Ramos (cell line): Measurements from ENCODE around the gene ARHGAP26.
"Not testable (repeated sequence)": the region's sequence is repeated elsewhere in the genome, so short reads cannot be mapped to it uniquely, and the experiment has no call there.

ENCODE experiments used
- in situ Hi-C: fragments of 300-500 bp; cut with MboI; formaldehyde crosslinking; loops from one replicate; pipeline ENCODE4 v1.14.3; 2022; ENCODE audit warnings: low sequenced_read_pairs; ENCODE audit not compliant: unreplicated experiment

Gene ARHGAP26

DNA sequence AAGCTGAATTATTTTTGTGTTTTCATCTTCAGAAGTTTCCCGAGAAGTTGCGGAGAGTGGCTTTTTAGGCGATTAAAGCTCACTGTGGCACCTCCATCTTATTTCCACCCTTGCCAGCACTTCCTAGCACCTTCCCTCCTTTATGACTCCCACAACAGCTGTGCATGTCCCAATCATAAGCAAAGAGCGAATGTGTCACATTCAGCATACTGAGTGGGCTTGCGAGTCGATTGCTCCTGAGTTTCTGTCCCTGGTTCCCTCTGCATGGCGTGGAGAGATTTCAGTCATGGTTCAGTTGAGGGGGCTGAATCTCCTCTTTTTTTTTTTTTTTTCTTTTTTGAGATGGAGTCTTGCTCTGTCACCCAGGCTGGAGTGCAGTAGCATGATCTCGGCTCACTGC lies 144.9 kb downstream of the ARHGAP26 start:
- in situ Hi-C loops, result loop anchor here (10.0 to 25.0 kb wide), 2 partner anchors 910 to 1272 kb away; no protein-coding TSS in a partner anchor

DNA sequence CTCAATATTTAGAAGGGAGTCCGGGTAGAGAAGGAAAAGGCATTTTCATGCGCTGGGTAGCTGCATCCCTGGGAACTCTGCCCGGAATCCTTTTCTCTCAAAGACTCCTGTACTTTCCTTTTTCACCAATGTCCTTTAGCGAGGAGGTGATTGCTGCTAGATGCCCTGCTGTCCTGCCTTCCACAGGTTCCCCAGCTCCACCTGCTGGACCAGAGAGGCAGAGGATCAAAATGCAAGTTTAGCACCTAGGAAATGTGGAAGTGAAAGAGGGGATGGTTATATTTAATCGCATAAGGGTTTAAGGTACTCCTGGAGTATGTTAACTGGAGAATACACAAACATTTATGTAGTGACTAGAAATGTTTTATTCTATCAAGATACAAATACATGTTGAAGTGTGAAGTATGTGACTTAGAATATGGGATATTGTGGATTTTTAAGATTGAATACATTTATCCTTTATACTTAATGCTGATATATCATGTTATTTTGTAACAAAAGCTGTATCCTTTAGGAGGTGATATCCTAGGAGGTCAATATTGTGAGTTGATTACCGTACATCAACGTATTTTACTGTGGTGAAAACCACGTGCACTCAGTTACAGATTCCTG lies 145.7 kb downstream of the ARHGAP26 start:
- in situ Hi-C loops, result loop anchor here (10.0 to 25.0 kb wide), 2 partner anchors 909 to 1271 kb away; no protein-coding TSS in a partner anchor

DNA sequence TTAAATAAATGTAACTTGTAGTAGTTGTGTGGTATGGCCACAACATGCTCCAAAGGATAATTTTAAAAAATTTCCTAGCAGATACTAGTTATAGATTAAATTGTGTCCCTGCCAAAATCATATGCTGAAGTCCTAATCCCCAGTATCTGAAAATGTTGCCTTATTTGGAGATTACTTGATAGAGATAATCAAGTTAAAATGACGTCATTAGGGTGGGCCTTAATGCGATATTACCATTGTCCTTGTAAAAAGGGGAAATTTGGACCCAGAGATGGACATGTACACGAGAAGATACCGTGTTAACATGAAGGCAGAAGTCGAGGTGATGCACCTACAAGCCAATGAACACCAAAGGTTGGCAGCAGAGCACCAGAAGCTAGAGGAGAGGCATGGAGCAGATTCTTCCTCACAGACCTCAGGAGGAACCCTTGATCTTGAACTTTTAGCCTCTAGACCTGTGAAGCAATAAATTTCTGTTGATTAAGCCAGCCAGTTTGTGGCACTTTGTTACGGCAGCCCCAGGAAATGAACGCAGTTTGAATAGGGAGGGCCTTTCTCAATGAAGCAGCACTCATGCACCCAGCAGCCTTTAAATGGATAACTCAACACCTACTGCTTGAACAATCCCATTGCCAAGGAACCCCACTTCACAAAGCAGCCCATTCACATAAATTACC lies 148.9 kb downstream of the ARHGAP26 start:
- in situ Hi-C loops, result loop anchor here (10.0 to 25.0 kb wide), 2 partner anchors 906 to 1268 kb away; no protein-coding TSS in a partner anchor

DNA sequence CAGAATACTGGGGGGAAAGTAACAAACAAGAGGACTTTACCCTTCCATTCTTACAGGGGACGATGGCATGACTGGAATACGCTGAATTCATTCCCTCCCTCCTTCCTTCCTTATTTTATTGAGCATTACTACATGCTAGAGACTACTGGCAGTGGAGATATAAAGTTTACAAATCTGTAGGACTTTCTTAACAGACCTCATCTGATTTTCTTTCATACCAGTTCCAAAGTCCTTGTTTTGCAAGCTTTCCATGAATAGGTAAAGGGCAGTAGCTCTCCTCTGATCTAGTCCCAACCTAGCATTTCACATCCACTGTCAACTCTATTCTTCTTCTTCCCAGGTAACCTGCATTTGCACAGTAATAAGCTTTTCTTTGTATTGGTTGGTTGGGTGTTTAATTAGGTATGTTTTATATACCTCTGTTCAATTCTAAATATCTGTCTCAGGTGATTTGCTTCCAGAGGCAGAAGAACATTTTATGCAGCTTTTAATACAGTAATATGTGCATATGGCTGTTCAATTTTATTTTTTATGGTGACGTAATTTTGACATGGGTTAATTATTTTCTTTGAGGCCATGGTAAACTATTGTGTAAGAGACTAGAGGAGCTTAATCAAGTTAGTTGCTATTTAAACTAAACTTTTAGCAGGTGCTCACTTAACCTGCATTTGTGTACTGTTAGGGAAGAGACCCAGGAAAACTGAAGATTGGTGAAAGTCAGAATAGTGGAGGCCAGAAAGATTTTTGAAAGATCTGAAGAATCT lies 150.9 kb downstream of the ARHGAP26 start:
- in situ Hi-C loops, result loop anchor here (25.0 kb wide), 1 partner anchor 1266 kb away; no protein-coding TSS in a partner anchor

DNA sequence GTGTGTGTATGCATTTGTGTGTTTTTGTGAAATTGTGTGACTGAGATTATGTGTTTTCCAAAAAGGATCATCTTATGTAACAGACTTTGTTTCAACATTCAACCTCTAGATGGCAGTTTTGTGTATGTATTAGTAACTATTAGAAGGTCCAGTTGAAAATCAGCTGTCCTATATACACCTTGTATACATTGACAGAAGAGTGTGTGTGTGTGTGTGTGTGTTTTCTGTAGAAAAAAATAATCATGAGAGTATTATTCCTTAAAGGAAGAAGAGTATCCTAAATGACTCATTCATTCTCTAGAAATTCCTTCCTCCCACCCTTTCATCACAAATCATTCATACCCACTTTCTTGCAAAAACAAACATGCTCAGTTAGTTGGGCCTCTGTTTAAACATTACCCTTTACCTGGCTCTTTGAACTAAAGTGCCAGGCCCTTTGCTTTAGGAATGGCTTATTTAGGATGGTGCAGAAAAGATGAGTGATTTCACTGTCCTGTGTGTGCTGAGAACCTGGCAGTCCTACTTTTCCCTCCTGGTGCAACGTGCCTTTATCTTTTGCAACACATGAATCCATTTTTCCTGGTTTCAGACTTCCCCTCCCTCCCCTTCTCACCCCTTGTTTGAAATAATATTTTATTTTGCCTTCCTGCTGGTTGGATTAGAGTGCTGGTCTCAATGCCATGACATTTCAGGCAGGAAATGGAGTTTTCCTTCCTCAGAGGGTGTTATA lies 152.2 kb downstream of the ARHGAP26 start:
- in situ Hi-C loops, result loop anchor here (25.0 kb wide), 1 partner anchor 1265 kb away; no protein-coding TSS in a partner anchor

DNA sequence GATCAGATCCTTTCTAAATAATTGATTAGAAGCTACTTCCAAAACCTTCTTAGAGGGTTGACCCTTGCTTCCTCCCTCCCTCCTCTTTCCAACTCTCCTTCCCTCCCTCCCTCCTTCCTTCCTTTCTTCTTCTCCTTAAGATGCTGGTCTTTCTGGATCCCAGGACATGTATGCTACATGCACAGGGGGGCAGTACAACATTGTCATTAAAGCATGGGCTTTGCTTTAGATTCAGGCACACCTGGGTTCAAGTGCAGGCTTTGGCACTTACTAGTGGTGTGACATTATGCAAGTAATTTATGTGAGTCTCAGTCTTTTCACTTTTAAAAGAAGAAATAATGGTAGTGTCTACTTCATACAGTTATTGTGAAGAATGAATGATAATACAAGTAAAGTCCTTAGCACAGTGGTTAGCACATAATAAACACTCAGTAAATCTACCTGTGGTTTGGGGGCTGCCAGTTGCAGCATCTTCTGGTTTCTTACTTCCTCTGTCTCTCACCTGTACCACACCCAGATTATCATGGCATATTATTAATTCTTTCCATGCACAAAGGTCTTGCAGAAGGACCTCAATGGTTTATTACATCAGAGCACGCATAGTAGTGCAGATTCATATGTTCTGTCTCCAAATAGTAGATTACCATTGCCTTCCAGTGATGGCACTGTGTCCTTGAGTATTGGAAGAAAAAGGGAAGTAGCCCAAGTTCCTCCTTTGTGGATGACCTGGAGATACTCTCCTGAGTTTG lies 154.1 kb downstream of the ARHGAP26 start:
- in situ Hi-C loops, result loop anchor here (25.0 kb wide), 1 partner anchor 1263 kb away; no protein-coding TSS in a partner anchor

DNA sequence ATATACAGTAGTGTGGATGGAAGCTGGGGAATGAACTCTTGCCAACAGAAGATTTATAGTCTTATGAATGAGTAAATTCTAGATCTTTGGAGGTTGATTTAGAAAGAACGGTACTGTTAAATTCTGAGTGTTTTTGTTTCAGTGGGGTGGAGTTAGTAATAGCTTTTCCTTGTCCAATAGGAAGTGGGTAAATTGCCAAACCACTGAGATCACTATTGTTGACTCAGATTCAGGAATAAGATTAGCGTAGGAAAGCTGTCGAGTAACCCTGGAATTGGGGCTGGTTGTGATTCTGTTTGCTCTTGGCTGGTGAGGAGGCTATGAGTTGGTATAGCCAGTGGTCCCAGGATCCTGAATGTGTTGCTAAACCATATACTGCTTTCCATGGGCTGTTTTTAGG lies 155.6 kb downstream of the ARHGAP26 start:
- in situ Hi-C loops, result no loop called here

DNA sequence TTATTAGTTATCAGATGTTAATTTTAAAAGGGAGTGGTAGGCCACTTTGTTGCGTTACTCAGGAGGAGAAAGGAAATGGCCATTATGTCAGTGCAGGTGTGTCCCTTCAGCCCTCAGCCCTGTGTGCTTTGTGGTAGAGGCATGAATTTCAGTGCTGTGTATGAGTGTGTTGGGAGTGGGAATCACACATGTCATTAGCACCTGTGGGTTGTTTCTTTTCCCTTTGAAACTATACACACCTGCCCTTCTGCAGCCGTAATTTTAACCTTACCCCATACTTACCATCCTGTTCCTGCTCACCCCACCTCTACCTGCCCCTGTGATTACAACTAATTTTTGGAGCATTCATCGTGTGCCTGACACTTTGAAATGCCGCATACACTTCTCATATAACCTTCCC lies 156.4 kb downstream of the ARHGAP26 start:
- in situ Hi-C loops, result no loop called here

DNA sequence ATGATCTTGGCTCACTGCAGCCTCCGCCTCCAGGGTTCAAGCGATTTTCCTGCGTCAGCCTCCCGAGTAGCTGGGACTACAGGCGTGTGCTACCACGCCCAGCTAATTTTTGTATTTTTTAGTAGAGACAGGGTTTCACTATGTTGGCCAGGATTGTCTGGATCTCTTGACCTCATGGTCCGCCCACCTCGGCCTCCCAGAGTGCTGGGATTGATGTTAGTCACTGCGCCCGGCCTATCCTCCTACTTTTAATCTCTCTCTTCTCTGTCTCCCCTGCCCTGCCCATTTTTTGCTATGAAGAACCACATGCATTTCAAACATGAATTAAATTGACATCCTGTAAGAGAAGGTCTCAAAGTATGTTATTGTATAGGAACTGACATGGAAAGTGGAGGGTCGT lies 158.8 kb downstream of the ARHGAP26 start:
- in situ Hi-C loops, result not testable (repeated sequence)

DNA sequence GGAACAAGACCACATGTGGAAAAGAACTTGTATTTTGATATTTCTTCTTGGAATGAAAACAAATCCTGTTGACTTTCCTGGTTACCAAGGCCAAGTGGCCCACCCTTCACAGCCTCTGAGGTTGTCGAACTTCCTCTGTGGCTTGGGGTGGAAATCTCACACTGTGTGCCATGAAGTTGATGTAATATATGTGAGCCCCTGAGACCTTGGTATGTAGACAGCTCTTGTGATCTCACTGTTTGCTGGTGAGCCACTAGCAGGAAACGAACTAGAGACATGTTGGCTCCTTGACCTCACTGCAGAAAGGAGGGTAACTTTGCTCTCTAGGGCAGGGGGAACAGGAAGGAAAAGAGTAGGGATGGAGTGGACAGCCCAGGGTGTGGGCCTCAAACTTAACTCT lies 159.4 kb downstream of the ARHGAP26 start:
- in situ Hi-C loops, result no loop called here

DNA sequence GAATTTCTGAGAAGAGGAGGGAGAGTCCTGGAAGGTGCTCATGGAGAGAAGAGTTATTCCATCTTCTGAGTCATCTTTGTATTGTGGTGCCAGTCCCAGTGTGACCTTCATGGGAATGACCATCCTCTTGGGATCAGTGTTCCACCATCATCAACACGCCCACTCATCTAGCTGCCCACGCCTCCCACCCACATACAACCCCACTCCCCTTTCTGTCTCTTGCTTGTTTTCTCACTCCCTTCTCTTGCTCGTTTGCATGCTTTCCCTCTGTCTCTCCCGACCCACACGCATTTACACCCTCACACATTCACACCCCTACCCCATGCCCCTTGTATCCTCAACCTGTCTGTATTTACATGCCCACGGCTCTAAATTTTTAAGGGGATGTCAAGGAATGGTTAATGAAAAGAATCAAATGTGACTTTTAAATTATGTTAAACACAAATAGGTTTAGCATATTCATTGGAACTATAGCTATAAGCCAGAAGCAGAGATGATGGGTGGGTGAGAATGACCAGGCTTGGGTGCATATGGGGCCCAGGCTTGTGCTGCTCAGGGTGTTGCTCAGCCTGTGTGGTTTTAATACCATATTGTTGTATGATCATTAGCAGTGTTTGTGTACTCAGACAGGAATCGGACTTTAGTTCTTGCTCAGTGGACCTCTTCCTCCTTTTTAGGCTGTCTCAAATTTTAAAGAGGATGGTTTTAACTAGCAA lies 160.4 kb downstream of the ARHGAP26 start:
- in situ Hi-C loops, result no loop called here

DNA sequence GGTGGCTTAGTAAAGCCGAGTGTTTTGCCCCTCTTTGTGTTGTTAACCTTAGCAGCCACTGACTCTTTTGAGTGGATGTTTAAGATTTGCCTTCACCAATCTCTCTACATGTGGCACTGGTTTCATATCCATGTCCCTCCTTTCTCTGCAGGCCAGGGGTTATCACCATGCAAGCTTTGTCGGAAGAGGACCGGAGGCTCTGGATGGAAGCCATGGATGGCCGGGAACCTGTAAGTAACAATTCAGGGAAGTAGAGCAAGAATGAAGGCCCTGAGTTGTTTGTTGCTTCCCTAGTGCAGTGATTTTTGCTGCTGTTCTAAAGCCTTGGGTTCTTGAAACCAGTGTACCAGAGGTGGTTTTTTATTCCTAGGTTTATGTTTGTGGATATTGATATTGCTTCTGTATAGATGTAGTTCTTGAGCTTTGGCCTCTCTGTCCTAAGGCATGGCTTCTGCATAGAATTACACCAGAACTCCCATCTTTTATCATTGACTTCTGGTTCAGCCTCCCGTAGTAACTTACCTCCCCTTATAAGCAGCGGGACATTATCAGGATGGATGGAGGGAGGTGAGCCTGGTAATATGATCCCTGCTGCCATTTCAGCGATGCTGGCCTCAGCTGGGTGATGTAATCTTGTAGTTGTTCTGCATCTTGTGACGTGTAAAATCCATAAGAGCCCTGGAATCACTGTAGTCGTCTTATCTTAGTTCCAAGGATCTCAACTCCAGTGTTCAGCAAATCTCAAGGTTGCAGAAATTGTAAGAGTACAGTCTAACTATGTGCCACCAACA lies 161.9 kb downstream of the ARHGAP26 start:
- in situ Hi-C loops, result no loop called here

DNA sequence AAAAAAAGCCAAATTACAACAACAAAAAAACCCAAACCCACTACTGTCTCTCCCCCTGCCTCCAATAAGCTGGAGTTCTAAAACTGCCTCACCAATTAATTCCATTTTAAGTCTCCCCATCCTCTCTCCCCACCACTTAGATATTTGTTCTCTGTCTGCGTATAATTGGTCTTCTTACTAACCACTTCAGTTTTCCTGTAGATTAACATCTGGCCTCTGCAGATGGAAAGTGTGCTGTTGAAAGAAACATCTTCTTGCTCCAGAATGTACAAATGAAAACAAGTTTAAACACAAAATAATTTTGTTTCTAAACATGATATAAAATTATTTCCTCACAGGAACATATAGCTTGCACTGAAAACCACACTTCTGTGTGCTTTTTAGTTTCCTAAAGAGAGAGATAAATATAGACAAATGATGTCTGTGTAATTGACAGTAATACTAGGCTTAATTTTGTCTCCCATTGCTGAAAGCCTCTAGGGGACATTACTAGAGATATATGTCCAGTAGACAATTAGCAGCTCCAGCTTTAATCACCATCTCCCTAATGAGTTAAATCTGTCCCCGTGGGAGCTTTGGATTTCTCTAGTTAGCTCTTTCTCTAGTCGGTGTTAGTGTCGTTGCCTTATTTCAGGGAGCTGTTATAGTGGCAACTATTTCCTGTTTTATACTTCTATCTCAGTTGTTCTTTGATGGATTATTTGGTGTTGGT lies 164.0 kb downstream of the ARHGAP26 start:
- in situ Hi-C loops, result no loop called here

DNA sequence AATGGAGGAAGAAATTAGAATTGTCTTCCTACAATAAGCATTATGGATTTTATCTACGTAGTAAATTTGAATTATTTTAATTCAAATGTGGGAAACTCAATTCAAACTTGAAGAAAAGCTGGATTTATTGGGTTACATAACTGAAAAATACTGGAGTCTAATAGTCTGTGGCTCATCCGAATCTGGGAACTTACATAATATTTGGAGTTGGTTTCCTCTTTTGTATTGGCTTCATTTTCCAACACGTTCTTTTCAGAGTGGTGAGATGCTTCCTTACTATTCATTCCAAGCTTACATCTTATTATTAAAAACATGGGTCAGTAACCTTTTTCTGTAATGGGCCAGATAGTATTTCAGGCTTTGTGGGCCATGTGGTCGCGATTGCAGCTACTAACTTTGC lies 164.8 kb downstream of the ARHGAP26 start:
- in situ Hi-C loops, result no loop called here

DNA sequence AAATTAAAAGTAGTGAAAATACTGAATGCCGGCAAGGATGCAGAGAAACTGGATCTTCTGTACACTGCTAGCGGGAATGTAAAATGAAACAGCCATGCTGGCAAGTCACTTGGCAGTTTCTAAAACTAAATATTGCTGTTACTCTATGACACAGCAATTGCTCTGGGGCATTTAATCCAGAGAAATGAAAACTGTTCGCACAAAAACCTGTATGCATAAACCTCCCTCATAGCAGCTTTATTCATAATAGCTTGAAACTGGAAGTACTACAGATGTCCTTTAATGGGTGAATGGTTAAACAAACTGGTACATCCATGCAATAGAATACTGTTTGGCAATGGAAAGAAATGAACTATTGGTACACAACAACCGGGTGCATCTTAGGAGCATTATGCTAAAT lies 167.2 kb downstream of the ARHGAP26 start:
- in situ Hi-C loops, result no loop called here

DNA sequence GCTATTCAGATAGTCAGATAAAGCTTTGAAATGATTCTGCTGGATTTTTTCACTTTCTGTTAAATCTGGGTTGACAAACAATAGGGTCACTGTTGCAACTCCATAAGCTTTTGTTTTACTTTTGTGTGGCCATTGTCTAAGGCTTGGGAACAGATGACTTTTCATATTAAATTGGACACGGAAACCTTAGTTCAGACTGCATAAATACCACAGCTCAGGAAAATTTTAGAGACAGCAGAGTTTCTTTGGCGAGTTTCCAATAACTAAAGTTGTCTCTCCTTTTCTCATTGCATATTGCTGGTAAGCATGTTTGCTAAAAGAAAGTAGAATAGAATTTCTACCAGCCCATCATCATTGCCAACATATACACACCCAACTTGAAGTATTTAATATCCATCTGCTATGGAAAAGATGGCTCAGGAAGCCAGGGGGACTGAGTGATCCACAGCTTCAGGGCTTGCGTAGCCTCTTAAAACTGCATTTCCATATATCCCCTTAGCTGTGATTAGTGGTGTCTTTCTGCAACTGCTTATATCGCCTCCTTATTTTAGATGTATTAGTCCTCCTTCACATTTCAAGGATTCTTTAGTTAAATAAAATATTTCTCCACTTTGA lies 168.2 kb downstream of the ARHGAP26 start:
- in situ Hi-C loops, result no loop called here

DNA sequence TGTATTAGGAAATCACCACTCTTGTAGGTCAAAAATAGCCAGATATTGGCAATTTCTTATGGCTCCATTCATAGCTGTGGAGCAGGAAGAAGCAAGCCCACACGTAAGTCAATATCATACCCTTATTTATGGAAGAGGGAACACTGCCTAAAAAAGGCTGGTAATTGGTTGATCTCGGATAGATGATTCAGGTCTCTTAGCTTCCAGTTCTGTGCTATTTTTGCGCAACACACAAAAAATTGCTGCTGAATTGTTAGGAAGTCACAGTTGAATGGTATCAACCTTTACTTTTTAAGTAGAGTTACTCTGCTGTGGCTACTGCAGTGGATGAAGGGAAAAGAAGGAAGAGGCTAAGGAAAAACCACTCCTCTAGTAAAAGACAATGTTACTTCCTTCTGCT lies 168.8 kb downstream of the ARHGAP26 start:
- in situ Hi-C loops, result no loop called here
